ENCODE measurements around the gene ZNF143.
"Not testable (repeated sequence)": the region's sequence is repeated elsewhere in the genome, so short reads cannot be mapped to it uniquely, and the experiment has no call there.

The ZNF143 gene

DNA sequence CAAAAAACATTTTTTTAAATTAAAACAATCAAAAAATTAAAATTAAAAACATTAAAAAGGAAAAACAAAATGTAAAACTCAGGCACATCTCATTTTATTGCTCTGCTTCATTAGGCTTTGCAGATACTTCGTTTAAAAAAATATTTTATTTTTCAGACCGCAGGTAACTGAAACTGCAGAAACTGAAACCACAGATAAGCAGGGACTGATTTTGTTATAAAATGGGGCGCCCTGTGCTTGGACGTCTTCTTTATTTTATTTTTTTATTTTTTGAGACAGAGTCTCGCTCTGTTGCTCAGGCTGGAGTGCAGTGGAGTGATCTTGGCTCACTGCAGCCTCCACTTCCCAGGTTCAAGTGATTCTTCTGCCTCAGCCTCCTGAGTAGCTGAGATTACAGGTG, 88.4 kb downstream of the ZNF143 start:
- H3K4me1 ChIP-seq (ENCODE audit: control insufficient read depth in 2 of 2, insufficient read depth in 1 of 2, low read depth in 1 of 2, low read length in 2 of 2); H2AK5ac ChIP-seq (ENCODE audit: low read depth, low read length); H3K79me1 ChIP-seq (ENCODE audit: low read depth, low read length); H3K27me3 ChIP-seq (ENCODE audit: control insufficient read depth in 3 of 3, insufficient read depth in 3 of 3, low read depth in 1 of 3, low read length in 3 of 3); H2BK12ac ChIP-seq (ENCODE audit: low read length); H2BK15ac ChIP-seq (ENCODE audit: low read length); H4K91ac ChIP-seq (ENCODE audit: low read depth, low read length, poor library complexity); H3K9ac ChIP-seq (ENCODE audit: low read depth, low read length, poor library complexity); H3K4me2 ChIP-seq (ENCODE audit: insufficient read depth, low read length, poor library complexity, severe bottlenecking); H3K27ac ChIP-seq (replicated peaks; ENCODE audit: low read length); H3K23ac ChIP-seq (ENCODE audit: low read depth, low read length, poor library complexity); DNase-seq (ENCODE audit: low spot score); H2BK5ac ChIP-seq (ENCODE audit: low read length); H3K14ac ChIP-seq (ENCODE audit: low read length); H3K9me3 ChIP-seq (replicated peaks in 1 of 2; ENCODE audit: control insufficient read depth in 2 of 2, insufficient read depth in 1 of 2, low read depth in 1 of 2, low read length in 2 of 2); H3K4me3 ChIP-seq (ENCODE audit: low read length in 2 of 2); H3K4ac ChIP-seq (ENCODE audit: low read length); H4K8ac ChIP-seq (ENCODE audit: low read depth, low read length); H2BK120ac ChIP-seq (ENCODE audit: low read depth, low read length); H3K18ac ChIP-seq (ENCODE audit: low read length); H3K36me3 ChIP-seq (replicated peaks in 1 of 2; ENCODE audit: control insufficient read depth in 2 of 2, insufficient read depth in 2 of 2, low read length in 2 of 2); H2AFZ ChIP-seq (ENCODE audit: low read length): not testable (repeated sequence)
- WGBS, 2 donors (ENCODE audit: extremely low coverage in 2 of 2, insufficient read length in 2 of 2, insufficient replicate concordance in 1 of 2): no CpG with 5 or more reads among the region's 5 CpGs

DNA sequence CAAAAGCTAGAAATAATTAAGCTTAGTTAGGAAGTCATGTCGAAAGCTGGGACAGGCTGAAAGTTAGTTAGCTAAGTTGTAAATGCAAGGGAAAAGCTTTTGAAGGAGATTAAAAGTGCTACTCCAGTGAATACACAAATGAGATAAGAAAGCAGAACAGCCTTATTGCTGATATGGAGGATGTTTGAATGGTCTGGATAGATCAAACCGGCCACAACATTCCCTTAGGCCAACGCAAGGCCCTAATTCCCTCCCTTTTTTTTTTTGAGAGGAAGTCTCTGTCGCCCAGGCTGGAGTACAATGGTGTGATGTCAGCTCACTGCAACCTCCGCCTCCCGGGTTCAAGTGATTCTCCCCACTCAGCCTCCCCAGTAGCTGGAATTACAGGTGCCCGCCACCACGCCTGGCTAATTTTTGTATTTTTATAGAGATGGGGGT, 89.4 kb downstream of the ZNF143 start:
- Histone ChIP-seq H2AFZ (ENCODE audit: low read length) (peak overlapping the region; percentile 33), H3K4me3 (ENCODE audit: low read length in 2 of 2) (no peak overlapping the region), H2BK5ac (ENCODE audit: low read length) (no peak overlapping the region), H3K36me3 (replicated peaks in 1 of 2; ENCODE audit: control insufficient read depth in 2 of 2, insufficient read depth in 2 of 2, low read length in 2 of 2) (no peaks in the 10 kb centered on the region), H3K27ac (replicated peaks; ENCODE audit: low read length) (no peak overlapping the region), H4K91ac (ENCODE audit: low read depth, low read length, poor library complexity) (no peak overlapping the region), H3K9ac (ENCODE audit: low read depth, low read length, poor library complexity) (no peak overlapping the region), H3K27me3 (ENCODE audit: control insufficient read depth in 3 of 3, insufficient read depth in 3 of 3, low read depth in 1 of 3, low read length in 3 of 3) (no peaks in the 10 kb centered on the region), H4K8ac (ENCODE audit: low read depth, low read length) (no peak overlapping the region), H3K4ac (ENCODE audit: low read length) (no peak overlapping the region), H3K79me1 (ENCODE audit: low read depth, low read length) (no peaks in the 10 kb centered on the region), H3K4me1 (ENCODE audit: control insufficient read depth in 2 of 2, insufficient read depth in 1 of 2, low read depth in 1 of 2, low read length in 2 of 2) (no peaks in the 10 kb centered on the region), H2BK15ac (ENCODE audit: low read length) (no peak overlapping the region), H3K9me3 (replicated peaks in 1 of 2; ENCODE audit: control insufficient read depth in 2 of 2, insufficient read depth in 1 of 2, low read depth in 1 of 2, low read length in 2 of 2) (peaks cover 5 to 8% of the 10 kb centered on the region in 2 donors), H2AK5ac (ENCODE audit: low read depth, low read length) (no peak overlapping the region), H2BK12ac (ENCODE audit: low read length) (no peak overlapping the region), H3K4me2 (ENCODE audit: insufficient read depth, low read length, poor library complexity, severe bottlenecking) (no peak overlapping the region), H3K23ac (ENCODE audit: low read depth, low read length, poor library complexity) (no peak overlapping the region), H2BK120ac (ENCODE audit: low read depth, low read length) (no peak overlapping the region), H3K18ac (ENCODE audit: low read length) (no peak overlapping the region), H3K14ac (ENCODE audit: low read length) (no peak overlapping the region)
- no peak for DNase-seq (ENCODE audit: low spot score)
- no CpG with 5 or more reads among the region's 8 CpGs for WGBS, 2 donors (ENCODE audit: extremely low coverage in 2 of 2, insufficient read length in 2 of 2, insufficient replicate concordance in 1 of 2)

DNA sequence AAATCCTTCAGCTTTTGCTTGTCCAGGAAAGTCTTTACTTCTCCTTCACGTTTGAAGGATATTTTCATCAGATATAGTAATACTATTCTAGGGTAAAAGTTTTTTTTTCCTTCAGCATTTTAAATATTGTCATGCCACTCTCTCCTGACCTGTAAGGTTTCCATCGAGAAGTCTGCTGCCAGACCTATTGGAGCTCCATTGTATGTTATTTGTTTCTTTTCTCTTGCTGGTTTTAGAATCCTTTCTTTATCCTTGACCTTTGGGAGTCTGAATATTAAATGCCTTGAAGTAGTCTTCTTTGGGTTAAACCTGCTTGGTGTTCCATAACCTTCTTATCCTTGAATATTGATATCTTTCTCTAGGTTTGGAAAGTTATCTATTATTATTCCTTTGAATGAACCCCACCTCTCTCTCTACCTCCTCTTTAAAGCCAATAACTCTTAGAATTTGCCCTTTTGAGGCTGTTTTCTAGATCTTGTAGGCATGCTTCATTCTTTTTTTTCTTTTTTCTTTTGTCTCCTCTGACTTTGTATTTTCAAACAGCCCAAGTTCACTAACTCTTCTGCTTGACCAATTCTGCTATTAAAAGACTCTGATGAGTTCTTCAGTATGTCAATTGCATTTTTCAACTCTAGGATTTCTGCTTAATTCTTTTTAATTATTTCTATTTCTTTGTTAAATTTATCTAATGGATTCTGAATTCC, 100.6 kb downstream of the ZNF143 start:
- Histone ChIP-seq H3K9ac (ENCODE audit: low read depth, low read length, poor library complexity) (no peak overlapping the region), H2AFZ (ENCODE audit: low read length) (no peak overlapping the region), H4K91ac (ENCODE audit: low read depth, low read length, poor library complexity) (no peak overlapping the region), H3K18ac (ENCODE audit: low read length) (no peak overlapping the region), H2BK5ac (ENCODE audit: low read length) (no peak overlapping the region), H2AK5ac (ENCODE audit: low read depth, low read length) (no peak overlapping the region), H3K27me3 (ENCODE audit: control insufficient read depth in 3 of 3, insufficient read depth in 3 of 3, low read depth in 1 of 3, low read length in 3 of 3) (no peaks in the 10 kb centered on the region), H3K14ac (ENCODE audit: low read length) (no peak overlapping the region), H3K9me3 (replicated peaks in 1 of 2; ENCODE audit: control insufficient read depth in 2 of 2, insufficient read depth in 1 of 2, low read depth in 1 of 2, low read length in 2 of 2) (peaks cover 3 to 6% of the 10 kb centered on the region in 2 donors), H2BK12ac (ENCODE audit: low read length) (no peak overlapping the region), H3K23ac (ENCODE audit: low read depth, low read length, poor library complexity) (no peak overlapping the region), H3K4ac (ENCODE audit: low read length) (no peak overlapping the region), H3K4me3 (ENCODE audit: low read length in 2 of 2) (no peak overlapping the region), H3K4me2 (ENCODE audit: insufficient read depth, low read length, poor library complexity, severe bottlenecking) (no peak overlapping the region), H3K36me3 (replicated peaks in 1 of 2; ENCODE audit: control insufficient read depth in 2 of 2, insufficient read depth in 2 of 2, low read length in 2 of 2) (no peaks in the 10 kb centered on the region), H4K8ac (ENCODE audit: low read depth, low read length) (no peak overlapping the region), H3K27ac (replicated peaks; ENCODE audit: low read length) (no peak overlapping the region), H3K4me1 (ENCODE audit: control insufficient read depth in 2 of 2, insufficient read depth in 1 of 2, low read depth in 1 of 2, low read length in 2 of 2) (peaks cover 7 to 10% of the 10 kb centered on the region in 2 donors), H2BK120ac (ENCODE audit: low read depth, low read length) (no peak overlapping the region), H3K79me1 (ENCODE audit: low read depth, low read length) (peaks cover 1% of the 10 kb centered on the region), H2BK15ac (ENCODE audit: low read length) (no peak overlapping the region)
- no peak for DNase-seq (ENCODE audit: low spot score)
- WGBS, 2 donors (ENCODE audit: extremely low coverage in 2 of 2, insufficient read length in 2 of 2, insufficient replicate concordance in 1 of 2): no CpG with 5 or more reads among the region's 2 CpGs

DNA sequence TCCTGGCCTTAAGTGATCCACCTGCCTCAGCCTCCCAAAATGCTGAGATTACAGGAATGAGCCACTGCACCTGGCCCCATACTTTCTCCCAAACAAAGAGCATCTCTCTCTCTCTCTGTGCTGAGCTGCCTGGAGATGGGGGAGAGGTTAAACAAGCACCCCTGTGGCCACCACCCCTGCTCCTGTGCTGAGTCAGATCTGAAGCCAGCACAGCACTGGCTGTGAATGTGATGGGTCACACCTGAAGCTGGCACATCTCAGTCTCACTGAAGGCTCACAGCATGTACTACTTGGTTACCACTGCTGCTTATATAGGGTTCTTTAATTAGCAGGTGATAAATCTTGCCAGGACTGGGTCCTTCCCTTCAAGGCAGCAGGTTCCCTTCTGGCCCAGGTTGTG, 101.9 kb downstream of the ZNF143 start:
- Histone ChIP-seq H4K8ac (ENCODE audit: low read depth, low read length) (peak overlapping the region; percentile 70), H3K23ac (ENCODE audit: low read depth, low read length, poor library complexity) (no peak overlapping the region), H3K27ac (replicated peaks; ENCODE audit: low read length) (no peak overlapping the region), H2BK15ac (ENCODE audit: low read length) (no peak overlapping the region), H3K4ac (ENCODE audit: low read length) (no peak overlapping the region), H3K4me3 (ENCODE audit: low read length in 2 of 2) (no peak overlapping the region), H3K9ac (ENCODE audit: low read depth, low read length, poor library complexity) (no peak overlapping the region), H2BK120ac (ENCODE audit: low read depth, low read length) (no peak overlapping the region), H4K91ac (ENCODE audit: low read depth, low read length, poor library complexity) (no peak overlapping the region), H3K9me3 (replicated peaks in 1 of 2; ENCODE audit: control insufficient read depth in 2 of 2, insufficient read depth in 1 of 2, low read depth in 1 of 2, low read length in 2 of 2) (peaks cover 3 to 6% of the 10 kb centered on the region in 2 donors), H2AFZ (ENCODE audit: low read length) (no peak overlapping the region), H3K27me3 (ENCODE audit: control insufficient read depth in 3 of 3, insufficient read depth in 3 of 3, low read depth in 1 of 3, low read length in 3 of 3) (no peaks in the 10 kb centered on the region), H3K36me3 (replicated peaks in 1 of 2; ENCODE audit: control insufficient read depth in 2 of 2, insufficient read depth in 2 of 2, low read length in 2 of 2) (no peaks in the 10 kb centered on the region), H3K14ac (ENCODE audit: low read length) (no peak overlapping the region), H2BK12ac (ENCODE audit: low read length) (no peak overlapping the region), H3K18ac (ENCODE audit: low read length) (no peak overlapping the region), H2AK5ac (ENCODE audit: low read depth, low read length) (peak overlapping the region; percentile 66), H3K4me1 (ENCODE audit: control insufficient read depth in 2 of 2, insufficient read depth in 1 of 2, low read depth in 1 of 2, low read length in 2 of 2) (peaks cover 9 to 14% of the 10 kb centered on the region in 2 donors), H2BK5ac (ENCODE audit: low read length) (no peak overlapping the region), H3K79me1 (ENCODE audit: low read depth, low read length) (no peaks in the 10 kb centered on the region), H3K4me2 (ENCODE audit: insufficient read depth, low read length, poor library complexity, severe bottlenecking) (no peak overlapping the region)
- DNase-seq (ENCODE audit: low spot score): no peak
